WTC11 (cell line): ENCODE measurements around the gene CDH19. TPM values are rescaled to one million over a fixed set of nuclear protein-coding genes. Genes with fewer than 3 reads are reported as not detected.

Source experiments
- ATAC-seq: fragments of 200-7000 bp; cut with Tn5 transposase; 2 replicates; pipeline ENCODE4 v1.10.0; 2021; ENCODE audit warnings: mild to moderate bottlenecking, moderate library complexity
- CTCF ChIA-PET: fragments of 300-600 bp; sonication (Branson Sonifier 250); formaldehyde crosslinking; loops from one replicate; lab custom pipeline; 2021; ENCODE audit warnings: antibody characterized with exemption; lab: Charles Lee
- POLR2A ChIA-PET: fragments of 350-600 bp; sonication (Branson Sonifier 250); formaldehyde crosslinking; loops from one replicate; lab custom pipeline; 2021; ENCODE audit warnings: antibody characterized with exemption; lab: Charles Lee
- DNase-seq: peaks from one replicate; pipeline ENCODE4 v3.0.0; 2021; ENCODE audit warnings: low spot score
- H3K27ac Mint-ChIP-seq: 2 replicates; pipeline ENCODE4 v1.8.0; 2021; ENCODE audit warnings: mixed read lengths
- H3K27me3 Mint-ChIP-seq: 2 replicates; pipeline ENCODE4 v1.8.0; 2021; ENCODE audit warnings: low read depth, mild to moderate bottlenecking, moderate library complexity, mixed read lengths
- H3K36me3 Mint-ChIP-seq: 2 replicates; pipeline ENCODE4 v1.8.0; 2021; ENCODE audit warnings: mixed read lengths
- H3K4me1 Mint-ChIP-seq: 2 replicates; pipeline ENCODE4 v1.8.0; 2022; ENCODE audit warnings: mixed read lengths
- H3K4me3 Mint-ChIP-seq: 2 replicates; pipeline ENCODE4 v1.8.0; 2021; ENCODE audit warnings: mild to moderate bottlenecking, moderate library complexity, mixed read lengths
- H3K9me3 Mint-ChIP-seq: 2 replicates; pipeline ENCODE4 v1.8.0; 2021; ENCODE audit warnings: mixed read lengths
- ARID4B ChIP-seq: sonication (generic); formaldehyde crosslinking; IDR thresholded peaks from 2 replicates; pipeline ENCODE4 v1.8.0; 2023; ENCODE audit warnings: missing genetic modification reagents, mild to moderate bottlenecking, borderline replicate concordance
- ATF3 ChIP-seq: sonication (generic); formaldehyde crosslinking; conservative IDR thresholded peaks from 2 replicates; pipeline ENCODE4 v1.8.1; 2022; ENCODE audit warnings: mild to moderate bottlenecking, missing genetic modification reagents
- CREB1 ChIP-seq: sonication (generic); formaldehyde crosslinking; IDR thresholded peaks from 2 replicates; pipeline ENCODE4 v1.8.0; 2023; ENCODE audit warnings: mild to moderate bottlenecking, missing genetic modification reagents
- CREM ChIP-seq: sonication (generic); formaldehyde crosslinking; IDR thresholded peaks from 2 replicates; pipeline ENCODE4 v1.8.1; 2022; ENCODE audit warnings: mild to moderate bottlenecking, missing genetic modification reagents, moderate library complexity
- FOXP4 ChIP-seq: sonication (generic); formaldehyde crosslinking; IDR thresholded peaks from 2 replicates; pipeline ENCODE4 v1.8.0; 2022; ENCODE audit warnings: mild to moderate bottlenecking, missing genetic modification reagents
- MLX ChIP-seq: sonication (generic); formaldehyde crosslinking; IDR thresholded peaks from 2 replicates; pipeline ENCODE4 v1.8.1; 2023; ENCODE audit warnings: mild to moderate bottlenecking, missing genetic modification reagents, moderate library complexity
- NFYB ChIP-seq: sonication (generic); formaldehyde crosslinking; conservative IDR thresholded peaks from 2 replicates; pipeline ENCODE4 v1.8.0; 2022; ENCODE audit warnings: low read depth, missing genetic modification reagents
- PRDM15 ChIP-seq: sonication (generic); formaldehyde crosslinking; IDR thresholded peaks from 2 replicates; pipeline ENCODE4 v1.8.0; 2022; ENCODE audit warnings: missing genetic modification reagents
- STAT6 ChIP-seq: sonication (generic); formaldehyde crosslinking; conservative IDR thresholded peaks from 2 replicates; pipeline ENCODE4 v1.8.1; 2023; ENCODE audit warnings: mild to moderate bottlenecking, low read depth, missing genetic modification reagents, moderate library complexity
- ZBTB21 ChIP-seq: sonication (generic); formaldehyde crosslinking; IDR thresholded peaks from 2 replicates; pipeline ENCODE4 v1.8.1; 2023; ENCODE audit warnings: mild to moderate bottlenecking, missing genetic modification reagents, borderline replicate concordance
- ZMAT4 ChIP-seq: fragments of 250-450 bp; sonication (Bioruptor Pico); IDR thresholded peaks from 2 replicates; pipeline ENCODE4 v1.9.0; 2021; ENCODE audit warnings: mild to moderate bottlenecking
- ZNF263 ChIP-seq: sonication (generic); formaldehyde crosslinking; IDR thresholded peaks from 2 replicates; pipeline ENCODE4 v1.8.1; 2022; ENCODE audit warnings: low read depth, mild to moderate bottlenecking, moderate library complexity, missing genetic modification reagents
- ZNF512 ChIP-seq: sonication (generic); formaldehyde crosslinking; IDR thresholded peaks from 2 replicates; pipeline ENCODE4 v1.8.1; 2022; ENCODE audit warnings: missing genetic modification reagents, borderline replicate concordance
- total RNA-seq: library from RNA; stranded (reverse); gene quantifications from 3 replicates; pipeline ENCODE4 v1.2.3, GENCODE V29; 2021

The CDH19 gene
- total RNA-seq, 1 experiment from 2014 or later, result not detected

GRCh38 chr18:66558773-66559172, 45.1 kb downstream of the CDH19 start (continued):
- TF ChIP-seq PRDM15 (CRISPR knock-in tag), result no peak
- TF ChIP-seq ZNF512 (CRISPR knock-in tag), result no peak
- no peak for TF ChIP-seq CREB1 (CRISPR knock-in tag)
- TF ChIP-seq MLX (CRISPR knock-in tag), result no peak
- TF ChIP-seq CREM, result no peak
- no peak for TF ChIP-seq NFYB (CRISPR knock-in tag)
- no peak for TF ChIP-seq ZNF263
- TF ChIP-seq ARID4B (CRISPR knock-in tag), result no peak
- TF ChIP-seq, all 79 proteins: peak for 0

- Mint-ChIP-seq H3K9me3 (no peaks in the 10 kb centered on the region), H3K4me3 (no peak overlapping the region)
- ChIA-PET POLR2A (no interaction called here), CTCF (no interaction called here)
- DNase-seq, result no peak
- TF ChIP-seq ZBTB21 (CRISPR knock-in tag) (no peak), STAT6 (CRISPR knock-in tag) (no peak), ZMAT4 (CRISPR knock-in tag) (no peak), ATF3 (CRISPR knock-in tag) (no peak), FOXP4 (CRISPR knock-in tag) (no peak)
- TF ChIP-seq, all 79 proteins: peak for 0
- H3K36me3 Mint-ChIP-seq, result no peaks in the 10 kb centered on the region
- ATAC-seq, result no peak
- H3K27ac Mint-ChIP-seq, result no peak overlapping the region
- no peaks in the 10 kb centered on the region for H3K27me3 Mint-ChIP-seq
- no peaks in the 10 kb centered on the region for H3K4me1 Mint-ChIP-seq
These were observed 46.8 kb downstream of the CDH19 start for GRCh38 chr18:66557091-66557490.
